COLO668 (cell line): ENCODE data around the gene MACC1.
"Not testable (repeated sequence)": the region's sequence is repeated elsewhere in the genome, so short reads cannot be mapped to it uniquely, and the experiment has no call there.

Source experiments
- DNase-seq: peaks from one replicate; lab custom pipeline; 2025; ENCODE audit not compliant: unreplicated experiment; lab: John Stamatoyannopoulos, UW

Gene MACC1

DNA sequence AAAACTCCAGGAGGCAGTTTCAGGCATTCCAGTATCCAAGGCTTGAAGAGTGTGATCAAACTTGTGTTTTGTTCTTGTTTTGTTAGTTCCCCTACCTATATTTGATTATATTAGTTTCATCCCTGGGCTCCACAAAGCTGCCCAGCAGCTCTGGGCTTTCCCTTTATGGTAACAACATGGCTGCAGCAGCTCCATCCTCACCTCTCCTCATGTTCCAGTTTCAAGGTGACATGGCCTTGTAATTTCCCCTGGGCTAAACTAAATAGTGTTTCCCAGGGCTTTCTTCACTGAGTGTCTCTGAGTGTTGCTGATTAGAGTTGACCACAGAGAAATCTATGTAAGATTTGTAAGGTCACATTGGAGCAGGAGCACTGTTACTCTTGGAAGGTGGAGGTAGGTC, 83.4 kb downstream of the MACC1 start:
- no peak for DNase-seq

DNA sequence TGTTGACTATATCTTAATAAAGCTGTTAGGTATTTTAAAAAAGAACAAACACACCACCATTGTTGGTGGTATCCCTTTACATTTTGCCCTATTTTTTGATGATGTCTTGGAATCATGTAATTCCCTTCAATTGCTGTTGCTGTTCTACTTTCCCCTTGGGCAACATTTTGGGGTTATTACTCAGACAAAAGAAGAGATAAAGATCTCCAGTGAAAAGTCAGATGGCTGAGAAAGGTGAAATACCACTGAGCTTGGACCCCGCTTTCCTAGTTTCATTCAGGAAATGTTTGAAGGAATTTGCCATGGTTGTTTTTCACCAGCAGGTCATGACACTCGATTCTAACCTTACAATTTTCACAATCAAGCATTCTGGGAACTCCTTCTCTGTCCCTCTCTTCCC, 84.6 kb downstream of the MACC1 start:
- DNase-seq: no peak

DNA sequence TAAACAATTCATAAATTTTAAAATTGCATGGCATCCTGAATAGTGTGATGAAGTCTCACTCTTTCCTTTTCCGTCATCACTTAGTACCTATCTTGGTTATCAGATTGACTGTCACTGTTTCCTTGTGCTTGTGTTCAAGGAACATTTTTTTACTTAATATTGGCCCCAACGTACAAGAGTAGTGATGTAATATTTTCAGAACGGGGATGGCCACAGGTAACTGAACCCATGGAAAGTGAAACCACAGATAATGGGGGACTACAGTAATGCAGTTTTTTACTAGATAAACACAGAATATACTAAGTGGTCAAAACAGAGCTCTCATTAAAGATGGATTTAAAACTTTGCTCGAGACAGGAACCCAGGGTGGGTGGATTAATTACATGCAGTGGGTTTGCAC, 85.4 kb downstream of the MACC1 start:
- DNase-seq: no peak

DNA sequence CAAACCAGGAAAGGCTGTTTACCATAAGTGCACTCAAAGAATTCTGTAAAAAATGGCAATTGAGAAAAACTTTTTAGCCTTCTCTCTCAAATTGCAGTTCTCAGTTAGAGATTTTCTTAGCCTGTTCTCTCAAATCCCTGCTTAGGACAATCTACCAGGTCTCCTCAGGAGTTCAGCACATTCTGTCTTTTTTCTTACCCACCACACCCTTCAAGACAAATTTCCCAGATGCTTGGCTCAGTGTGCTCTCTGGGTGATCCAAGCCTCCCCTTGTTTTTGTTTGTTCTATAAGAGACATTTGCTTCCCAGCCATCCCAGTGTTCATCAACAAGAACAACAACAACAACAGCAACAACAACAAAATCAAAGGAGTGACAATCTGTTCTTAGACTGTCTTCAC, 87.3 kb downstream of the MACC1 start:
- DNase-seq: no peak

DNA sequence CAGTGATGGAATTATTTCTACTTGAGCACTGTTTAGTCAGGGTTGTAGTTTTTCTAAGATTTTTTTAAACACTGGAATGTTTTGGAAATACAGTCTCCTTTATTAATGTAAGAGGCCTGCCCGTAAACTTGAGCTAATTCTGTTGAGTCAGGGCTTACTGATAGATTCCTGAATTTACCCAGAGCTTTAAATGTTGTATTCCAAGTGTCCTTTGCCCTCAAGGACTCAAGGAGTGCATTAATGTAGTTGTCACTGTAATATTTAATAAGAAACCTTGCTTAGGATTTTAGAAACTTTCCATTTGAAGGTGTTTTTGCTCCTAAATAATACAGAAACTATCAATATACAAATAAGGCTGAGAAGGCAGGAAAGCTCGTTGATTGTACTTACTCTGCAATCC, 89.2 kb downstream of the MACC1 start:
- DNase-seq: no peak

DNA sequence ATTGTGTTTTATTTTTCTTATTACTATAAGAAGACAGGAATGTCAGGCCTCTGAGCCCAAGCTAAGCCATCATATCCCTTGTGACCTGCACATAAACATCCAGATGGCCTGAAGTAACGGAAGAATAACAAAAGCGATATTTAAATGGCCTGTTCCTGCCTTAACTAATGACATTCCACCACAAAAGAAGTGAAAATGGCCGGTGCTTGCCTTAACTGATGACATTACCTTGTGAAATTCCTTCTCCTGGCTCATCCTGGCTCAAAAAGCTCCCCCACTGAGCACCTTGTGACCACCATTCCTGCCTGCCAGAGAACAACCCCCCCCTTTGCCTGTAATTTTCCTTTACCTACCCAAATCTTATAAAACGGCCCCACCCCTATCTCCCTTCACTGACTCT, 91.1 kb downstream of the MACC1 start:
- not testable (repeated sequence) for DNase-seq

DNA sequence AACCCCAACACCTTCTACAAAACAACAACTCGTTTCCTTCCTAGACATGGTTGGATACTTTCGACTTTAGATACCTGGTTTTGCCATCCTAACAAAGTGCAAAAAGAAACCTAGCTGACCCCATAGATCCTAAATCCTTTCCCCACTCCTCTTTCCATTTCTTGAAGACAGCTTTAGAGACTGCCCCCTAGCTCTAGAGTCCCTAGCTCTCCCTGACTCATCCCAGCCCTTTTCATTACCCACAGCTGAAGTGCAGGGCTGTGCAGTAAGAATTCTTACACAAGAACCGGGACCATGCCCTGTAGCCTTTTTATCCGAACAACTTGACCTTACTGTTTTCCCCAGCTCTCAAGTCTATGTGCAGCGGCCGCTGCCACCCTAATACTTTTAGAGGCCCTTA, 93.1 kb downstream of the MACC1 start:
- not testable (repeated sequence) for DNase-seq

DNA sequence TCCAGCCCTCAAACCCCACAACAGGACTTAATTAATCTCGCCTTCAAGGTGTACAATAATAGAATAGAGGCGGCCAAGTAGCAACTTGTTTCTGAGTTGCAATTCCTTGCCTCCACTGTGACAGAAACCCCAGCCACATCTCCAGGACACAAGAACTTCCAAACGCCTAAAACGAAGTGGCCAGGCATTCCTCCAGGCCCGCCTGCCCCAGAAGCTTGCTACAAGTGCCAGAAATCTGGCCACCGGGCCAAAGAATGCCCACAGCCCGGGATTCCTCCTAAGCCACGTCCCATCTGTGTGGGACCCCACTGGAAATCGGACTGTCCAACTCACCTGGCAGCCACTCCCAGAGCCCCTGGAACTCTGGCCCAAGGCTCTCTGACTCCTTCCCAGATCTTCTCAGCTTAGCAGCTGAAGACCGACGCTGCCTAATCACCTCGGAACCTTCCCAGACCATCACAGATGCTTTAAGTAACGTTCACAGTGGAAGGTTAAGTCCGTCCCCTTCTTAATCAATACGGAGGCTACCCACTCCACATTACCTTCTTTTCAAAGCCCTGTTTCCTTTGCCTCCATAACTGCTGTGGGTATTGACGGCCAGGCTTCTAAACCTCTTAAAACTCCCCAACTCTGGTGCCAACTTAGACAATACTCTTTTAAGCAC, 94.4 kb downstream of the MACC1 start:
- not testable (repeated sequence) for DNase-seq

DNA sequence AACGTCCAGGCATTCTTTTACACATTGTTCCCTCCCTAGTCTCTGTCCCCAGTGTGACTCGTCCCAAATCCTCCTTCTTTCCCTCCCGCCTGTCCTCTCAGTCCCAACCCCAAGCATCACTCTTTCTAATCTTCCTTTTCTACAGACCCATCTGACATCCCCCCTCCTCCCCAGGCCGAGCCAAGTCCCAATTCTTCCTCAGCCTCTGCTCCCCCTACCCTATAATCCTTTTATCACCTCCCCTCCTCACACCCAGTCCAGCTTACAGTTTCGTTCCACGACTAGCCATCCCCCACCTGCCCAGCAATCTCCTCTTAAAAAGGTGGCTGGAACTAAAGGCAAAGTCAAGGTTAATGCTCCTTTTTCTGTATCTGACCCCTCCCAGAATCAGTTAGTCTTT, 95.1 kb downstream of the MACC1 start:
- no peak for DNase-seq

DNA sequence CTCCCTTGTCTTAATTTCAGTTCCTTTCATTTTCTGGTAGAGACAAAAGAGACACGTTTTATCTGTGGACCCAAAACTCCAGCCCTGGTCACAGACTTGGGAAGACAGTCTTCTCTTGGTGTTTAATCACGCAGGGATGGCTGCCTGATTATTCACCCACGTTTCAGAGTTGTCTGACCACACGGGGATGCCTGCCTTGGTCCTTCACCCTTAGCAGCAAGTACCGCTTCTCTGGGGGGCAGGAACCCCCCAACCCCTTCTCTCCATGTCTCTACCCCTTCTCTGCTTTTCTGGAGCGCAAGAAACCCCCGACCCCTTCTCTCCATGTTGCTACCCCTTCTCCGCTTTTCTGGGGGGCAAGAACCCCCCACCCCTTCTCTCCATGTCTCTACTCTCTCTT, 95.8 kb downstream of the MACC1 start:
- no peak for DNase-seq

DNA sequence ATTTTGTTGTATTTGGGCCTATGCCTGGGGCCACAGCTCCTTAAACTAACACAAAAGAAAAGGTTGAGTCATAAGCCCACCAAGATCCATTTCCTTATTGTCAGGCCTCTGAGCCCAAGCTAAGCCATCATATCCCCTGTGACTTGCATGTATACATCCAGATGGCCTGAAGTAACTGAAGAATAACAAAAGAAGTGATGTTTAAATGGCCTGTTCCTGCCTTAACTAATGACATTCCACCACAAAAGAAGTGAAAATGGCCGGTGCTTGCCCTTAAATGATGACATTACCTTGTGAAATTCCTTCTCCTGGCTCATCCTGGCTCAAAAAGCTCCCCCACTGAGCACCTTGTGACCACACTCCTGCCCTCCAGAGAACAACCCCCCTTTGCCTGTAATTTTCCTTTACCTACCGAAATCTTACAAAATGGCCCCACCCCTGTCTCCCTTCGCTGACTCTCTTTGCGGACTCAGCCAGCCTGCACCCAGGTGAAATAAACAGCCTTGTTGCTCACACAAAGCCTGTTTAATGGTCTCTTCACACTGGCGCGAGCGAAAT, 96.5 kb downstream of the MACC1 start:
- not testable (repeated sequence) for DNase-seq

DNA sequence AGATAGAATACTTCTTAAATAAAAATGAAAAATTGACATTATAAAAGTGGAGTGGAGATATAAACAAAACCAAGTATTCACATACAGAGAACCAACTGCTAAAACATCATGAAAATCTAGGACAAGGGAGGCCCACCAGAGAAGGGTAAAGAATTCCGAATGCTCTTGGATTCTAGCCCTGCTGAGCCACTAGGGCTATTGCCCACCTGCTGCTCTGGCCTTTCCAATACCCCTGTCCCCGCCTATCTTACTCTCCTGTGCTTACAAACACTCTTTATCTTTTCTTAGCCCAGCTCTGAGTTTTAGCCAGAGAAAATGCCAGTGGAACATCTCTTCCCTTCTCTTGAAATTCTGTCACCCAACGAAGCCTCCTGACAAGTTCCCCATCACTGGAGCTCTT, 100.3 kb downstream of the MACC1 start:
- no peak for DNase-seq

DNA sequence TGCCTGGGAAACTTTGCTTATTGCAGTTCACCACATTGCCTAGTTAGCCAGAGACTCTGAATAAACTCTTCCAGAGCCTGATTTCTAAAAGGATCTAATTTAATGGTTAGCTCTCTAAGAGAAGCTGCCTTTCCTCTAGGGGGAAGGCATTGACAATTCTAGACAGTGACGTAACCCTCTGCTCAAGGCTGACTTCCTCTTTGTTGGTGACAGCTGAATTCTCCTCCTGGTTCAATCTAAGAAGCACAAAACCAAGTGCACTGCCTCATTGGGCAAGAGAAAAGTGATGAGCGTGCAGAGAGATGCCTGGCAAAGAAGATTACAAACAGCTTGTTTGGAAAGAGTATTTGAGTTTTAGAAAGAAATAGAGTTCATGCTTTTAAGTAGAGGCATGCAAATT, 102.7 kb downstream of the MACC1 start:
- no peak for DNase-seq

DNA sequence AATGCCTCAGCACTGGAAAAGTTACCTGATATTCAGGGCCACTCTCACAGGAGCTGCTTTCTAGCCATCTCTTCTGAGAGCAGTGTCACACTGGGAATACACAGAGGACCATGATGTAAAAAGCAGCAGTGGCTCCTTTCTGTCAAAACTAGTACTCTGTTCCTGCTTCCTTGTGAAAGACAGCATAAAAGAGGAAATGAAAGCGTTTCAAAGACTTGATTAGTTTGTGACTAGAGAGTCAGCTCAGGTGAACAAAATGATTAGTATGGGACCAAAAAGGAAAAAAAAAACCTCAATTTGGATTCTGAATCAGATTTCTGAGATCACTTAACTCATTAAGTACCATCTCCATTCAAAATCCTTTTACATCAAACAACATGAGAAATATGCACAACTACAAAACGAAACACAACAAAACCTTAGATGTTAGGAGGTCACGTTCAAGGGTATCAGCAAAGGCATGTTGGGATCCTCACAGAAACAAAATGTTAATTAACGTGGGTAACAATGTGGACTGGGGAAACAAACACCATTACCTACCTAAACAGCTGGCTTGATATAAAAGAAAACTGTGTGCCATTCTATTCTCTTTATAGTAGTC, 103.7 kb downstream of the MACC1 start:
- DNase-seq: no peak

DNA sequence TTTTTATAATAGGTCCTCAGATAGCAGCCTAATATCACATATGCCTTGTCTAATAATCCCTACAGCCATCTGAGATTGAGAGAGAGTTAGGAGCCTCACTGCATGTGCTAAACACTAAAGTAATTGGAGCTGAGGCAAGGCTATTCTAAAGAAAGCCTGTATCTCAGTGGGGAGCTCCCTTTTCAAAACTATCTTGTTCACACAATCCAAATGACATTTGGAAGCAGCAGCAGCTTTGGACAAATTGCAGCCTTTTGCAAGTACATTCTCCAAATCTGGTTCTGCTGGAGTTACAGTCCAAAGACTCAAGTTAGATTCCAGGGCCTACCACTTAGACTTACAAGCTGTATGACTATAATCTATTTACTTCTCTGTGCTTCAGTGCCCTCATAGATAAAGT, 104.5 kb downstream of the MACC1 start:
- DNase-seq: no peak

DNA sequence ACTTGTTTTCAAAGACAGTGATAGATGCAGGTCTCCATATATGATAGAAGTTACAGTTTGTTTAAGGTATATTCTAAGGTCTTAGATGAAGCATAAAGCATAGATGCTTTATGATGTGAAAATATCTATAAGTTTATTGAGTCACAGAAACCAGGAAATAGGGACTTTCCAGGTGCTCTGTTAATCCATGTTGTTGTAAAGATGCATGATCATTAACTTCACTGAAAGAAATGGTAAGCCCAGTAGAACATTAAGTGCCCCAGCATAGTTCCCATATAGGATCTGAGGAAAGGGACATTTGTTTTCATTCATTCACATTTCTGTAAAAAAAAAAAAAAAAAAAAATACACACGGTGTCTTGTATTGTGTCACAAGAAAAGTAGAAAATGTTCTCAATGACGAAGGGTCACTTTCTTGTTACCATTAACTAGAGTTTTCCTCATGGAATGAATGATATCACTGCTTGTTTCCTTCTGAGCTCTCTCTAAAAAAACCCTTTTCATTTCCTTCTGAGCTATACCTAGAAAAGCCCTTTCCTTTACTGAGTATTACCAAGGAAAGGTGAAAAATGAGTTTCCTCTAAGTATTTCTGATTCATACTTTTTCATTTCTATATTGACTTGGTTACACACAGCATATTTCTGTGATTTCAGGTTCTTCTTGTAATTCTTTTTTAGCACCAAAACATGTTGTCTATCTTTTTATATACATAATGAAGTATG, 105.2 kb downstream of the MACC1 start:
- DNase-seq: no peak

DNA sequence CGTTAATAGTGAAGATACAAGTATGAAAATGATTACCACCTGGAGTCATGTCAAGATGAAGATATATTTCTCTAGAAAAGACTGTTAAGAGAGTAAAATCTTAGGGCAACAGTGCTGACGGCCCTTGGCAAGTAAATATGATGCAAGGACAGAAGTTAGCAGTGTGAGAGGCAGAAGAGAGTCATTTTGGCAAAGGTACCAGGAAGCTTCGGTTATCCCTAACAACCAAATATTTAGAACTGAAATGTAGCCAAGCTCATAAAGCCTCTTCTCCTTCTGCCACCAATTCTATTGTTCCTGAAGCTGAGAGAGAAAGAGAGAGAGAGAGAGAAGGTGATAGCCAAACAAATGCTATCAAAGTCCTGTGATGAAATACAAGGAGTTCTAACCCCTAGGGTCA, 109.6 kb downstream of the MACC1 start:
- DNase-seq: no peak

DNA sequence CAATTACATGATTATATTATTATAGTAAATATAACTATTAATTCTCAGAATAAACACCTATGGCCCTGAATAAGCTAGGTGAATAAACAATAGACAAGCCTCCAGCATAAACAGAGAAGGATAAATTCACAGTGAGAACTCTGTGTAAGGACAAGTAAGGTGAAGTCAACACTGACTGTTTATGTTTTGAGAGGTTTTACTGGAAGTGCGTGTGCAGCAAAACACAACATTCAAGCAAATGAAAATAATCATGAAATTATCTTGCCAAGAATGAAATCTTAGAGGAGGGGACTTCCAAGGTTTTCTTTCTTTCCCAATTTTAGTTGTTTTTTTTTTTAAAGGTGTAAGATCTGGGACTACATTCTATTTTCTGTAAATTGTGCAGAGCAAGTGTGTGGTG, 112.5 kb downstream of the MACC1 start:
- no peak for DNase-seq

DNA sequence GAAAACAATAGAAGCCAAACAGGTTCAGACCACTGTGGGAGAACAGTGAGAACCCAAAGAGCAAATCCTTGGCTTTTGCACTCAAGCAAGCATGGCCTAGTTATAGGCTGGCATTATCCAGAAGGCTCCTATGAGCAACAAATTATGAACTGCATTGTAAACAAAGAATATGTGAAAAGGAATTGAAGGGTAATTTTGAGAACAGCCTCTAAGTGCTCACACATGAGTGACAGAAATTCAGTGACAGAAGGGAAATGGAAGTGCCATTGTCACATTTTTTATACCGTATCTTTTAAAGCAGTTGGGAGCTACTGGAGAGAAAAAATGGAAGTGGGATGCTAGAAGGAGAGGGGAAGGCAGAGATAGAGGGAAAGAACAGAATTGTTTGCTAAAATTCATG, 114.2 kb downstream of the MACC1 start:
- no peak for DNase-seq

DNA sequence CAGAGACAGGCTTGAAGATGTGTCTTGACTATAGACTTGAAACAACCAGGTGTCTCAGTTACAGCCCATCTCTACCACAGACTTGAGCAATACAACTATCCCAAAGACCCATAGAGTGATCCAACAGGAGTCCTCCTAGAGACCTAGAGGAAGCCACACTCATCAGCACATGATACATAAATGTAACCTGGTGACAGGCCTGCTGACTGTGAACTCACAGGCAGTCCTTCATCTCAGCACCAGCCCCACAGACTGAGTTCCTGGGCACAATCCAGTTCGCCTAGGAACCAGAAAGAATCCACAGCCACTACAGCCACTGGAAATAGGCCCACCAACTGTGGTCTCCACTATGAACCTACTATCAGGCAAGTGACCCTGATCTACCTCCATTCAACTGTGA, 121.3 kb downstream of the MACC1 start:
- no peak for DNase-seq

DNA sequence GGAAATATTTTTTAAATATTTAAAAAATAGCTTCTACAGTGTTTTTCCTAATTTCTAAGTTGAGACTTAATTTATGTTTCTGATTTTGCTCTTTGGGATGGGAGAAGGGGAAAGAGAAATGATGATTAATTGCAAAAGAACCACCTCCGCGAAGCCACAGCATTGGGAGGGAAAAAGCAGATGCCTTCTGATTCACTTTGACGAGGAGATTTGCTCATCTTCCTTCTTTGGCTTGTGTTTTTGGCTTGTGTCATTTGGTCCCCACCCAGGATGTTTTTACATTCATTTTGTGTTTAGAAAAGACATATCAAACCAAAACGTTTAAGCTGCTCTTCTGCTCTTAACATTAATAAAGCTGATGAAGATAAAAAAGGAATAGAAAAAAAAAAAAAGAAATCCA, 121.7 kb downstream of the MACC1 start:
- DNase-seq: no peak

DNA sequence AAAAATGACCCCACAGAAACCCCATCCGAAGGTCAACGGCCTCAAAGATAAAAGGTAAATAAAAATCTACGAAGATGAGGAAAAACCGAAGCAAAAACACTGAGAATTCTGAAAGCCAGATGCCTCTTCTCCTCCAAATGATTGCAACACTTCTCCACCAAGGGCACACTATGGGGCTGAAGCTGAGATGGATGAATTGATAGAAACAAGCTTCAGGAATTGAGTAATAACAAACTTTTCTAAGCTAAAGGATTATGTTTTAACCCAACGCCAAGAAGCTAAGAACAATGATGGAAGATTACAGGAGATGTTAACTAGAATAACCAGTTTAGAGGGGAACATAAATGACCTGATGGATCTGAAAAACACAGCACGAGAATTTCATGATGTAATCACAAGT, 127.8 kb downstream of the MACC1 start:
- DNase-seq: no peak
